HG03378 (cell line): ENCODE results near the gene ZNF71.
A peak's percentile ranks its signal among the peaks of the same experiment; 100 is the strongest.

Source experiments
- ATAC-seq: cut with Tn5 transposase; IDR thresholded peaks from one replicate; pipeline ENCODE4 v1.9.1; 2021; ENCODE audit warnings: mild to moderate bottlenecking, moderate library complexity; ENCODE audit not compliant: unreplicated experiment

Gene ZNF71

GRCh38 chr19:56594783-56595547 is at the start of gene ZNF71:
ZNF71 (plus strand) TSS chr19:56595302; CDS start chr19:56601559, 6,257 bp downstream.
- ATAC-seq: peak; percentile 75

- no peak for ATAC-seq
These were observed 47.6 kb upstream of the ZNF71 start for GRCh38 chr19:56547535-56547934.

- ATAC-seq: no peak
These were observed 40.7 kb upstream of the ZNF71 start for GRCh38 chr19:56554272-56554869.

- ATAC-seq: no peak
These were observed 32.3 kb upstream of the ZNF71 start for GRCh38 chr19:56562766-56563165.

- ATAC-seq: peak; percentile 38
These were observed 28.2 kb upstream of the ZNF71 start for GRCh38 chr19:56566904-56567273.

- ATAC-seq: peak; percentile 94
These were observed 27.6 kb upstream of the ZNF71 start, which contains the start of gene ZNF470 for GRCh38 chr19:56567274-56568120. ZNF470 (plus strand) TSS chr19:56567468; CDS start chr19:56570312, 2,844 bp downstream.

GRCh38 chr19:56572589-56572988 is 22.5 kb upstream of the ZNF71 start:
- ATAC-seq: no peak

- ATAC-seq: no peak
These were observed 21.2 kb upstream of the ZNF71 start for GRCh38 chr19:56573914-56574313.

- no peak for ATAC-seq
These were observed 17.1 kb upstream of the ZNF71 start for GRCh38 chr19:56577719-56578602.

GRCh38 chr19:56594446-56594782 is 688 bp upstream of the ZNF71 start:
- no peak for ATAC-seq

- ATAC-seq: peak; percentile 19
These were observed 422 bp downstream of the ZNF71 start for GRCh38 chr19:56595548-56595899.

- no peak for ATAC-seq
These were observed 1.6 kb downstream of the ZNF71 start for GRCh38 chr19:56596676-56597075.

- ATAC-seq: no peak
These were observed 2.6 kb downstream of the ZNF71 start for GRCh38 chr19:56597696-56598095.

- ATAC-seq: no peak
These were observed 6.3 kb downstream of the ZNF71 start for GRCh38 chr19:56601375-56601774.

- ATAC-seq: no peak
These were observed 8.7 kb downstream of the ZNF71 start for GRCh38 chr19:56603829-56604228.

- no peak for ATAC-seq
These were observed 13.3 kb downstream of the ZNF71 start for GRCh38 chr19:56608274-56608964.

- no peak for ATAC-seq
These were observed 16.2 kb downstream of the ZNF71 start for GRCh38 chr19:56611288-56611687.

- ATAC-seq: no peak
These were observed 17.6 kb downstream of the ZNF71 start for GRCh38 chr19:56612737-56613136.

- ATAC-seq: no peak
These were observed 18.5 kb downstream of the ZNF71 start for GRCh38 chr19:56613639-56614038.

- ATAC-seq: no peak
These were observed 22.4 kb downstream of the ZNF71 start for GRCh38 chr19:56617531-56617930.
